Stimulated activated CD4-positive, alpha-beta T cell treated with anti-CD3 and anti-CD28 coated beads, TNF-alpha, amount 100 ng/mL, for 1 hour (primary cell): ENCODE results near the gene ZNF592.
"Not testable (repeated sequence)": the region's sequence is repeated elsewhere in the genome, so short reads cannot be mapped to it uniquely, and the experiment has no call there.

Experiments
- DNase-seq, 3 donors: peaks; one replicate each; pipeline ENCODE4 v3.0.0-alpha.2; 2020; ENCODE audit warnings: low read depth in 3 of 3, low spot score in 1 of 3

ZNF592 gene, protein sequence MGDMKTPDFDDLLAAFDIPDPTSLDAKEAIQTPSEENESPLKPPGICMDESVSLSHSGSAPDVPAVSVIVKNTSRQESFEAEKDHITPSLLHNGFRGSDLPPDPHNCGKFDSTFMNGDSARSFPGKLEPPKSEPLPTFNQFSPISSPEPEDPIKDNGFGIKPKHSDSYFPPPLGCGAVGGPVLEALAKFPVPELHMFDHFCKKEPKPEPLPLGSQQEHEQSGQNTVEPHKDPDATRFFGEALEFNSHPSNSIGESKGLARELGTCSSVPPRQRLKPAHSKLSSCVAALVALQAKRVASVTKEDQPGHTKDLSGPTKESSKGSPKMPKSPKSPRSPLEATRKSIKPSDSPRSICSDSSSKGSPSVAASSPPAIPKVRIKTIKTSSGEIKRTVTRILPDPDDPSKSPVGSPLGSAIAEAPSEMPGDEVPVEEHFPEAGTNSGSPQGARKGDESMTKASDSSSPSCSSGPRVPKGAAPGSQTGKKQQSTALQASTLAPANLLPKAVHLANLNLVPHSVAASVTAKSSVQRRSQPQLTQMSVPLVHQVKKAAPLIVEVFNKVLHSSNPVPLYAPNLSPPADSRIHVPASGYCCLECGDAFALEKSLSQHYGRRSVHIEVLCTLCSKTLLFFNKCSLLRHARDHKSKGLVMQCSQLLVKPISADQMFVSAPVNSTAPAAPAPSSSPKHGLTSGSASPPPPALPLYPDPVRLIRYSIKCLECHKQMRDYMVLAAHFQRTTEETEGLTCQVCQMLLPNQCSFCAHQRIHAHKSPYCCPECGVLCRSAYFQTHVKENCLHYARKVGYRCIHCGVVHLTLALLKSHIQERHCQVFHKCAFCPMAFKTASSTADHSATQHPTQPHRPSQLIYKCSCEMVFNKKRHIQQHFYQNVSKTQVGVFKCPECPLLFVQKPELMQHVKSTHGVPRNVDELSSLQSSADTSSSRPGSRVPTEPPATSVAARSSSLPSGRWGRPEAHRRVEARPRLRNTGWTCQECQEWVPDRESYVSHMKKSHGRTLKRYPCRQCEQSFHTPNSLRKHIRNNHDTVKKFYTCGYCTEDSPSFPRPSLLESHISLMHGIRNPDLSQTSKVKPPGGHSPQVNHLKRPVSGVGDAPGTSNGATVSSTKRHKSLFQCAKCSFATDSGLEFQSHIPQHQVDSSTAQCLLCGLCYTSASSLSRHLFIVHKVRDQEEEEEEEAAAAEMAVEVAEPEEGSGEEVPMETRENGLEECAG (N-terminal part only)

GRCh38 chr15:84748274-84749110 lies at the start of gene ZNF592:
Gene ZNF592 (plus strand): TSS chr15:84748592. CDS start chr15:84782676, 34,084 bp downstream.
- DNase-seq, result peak in 2 of 3 donors; percentile 65 to 75

DNA sequence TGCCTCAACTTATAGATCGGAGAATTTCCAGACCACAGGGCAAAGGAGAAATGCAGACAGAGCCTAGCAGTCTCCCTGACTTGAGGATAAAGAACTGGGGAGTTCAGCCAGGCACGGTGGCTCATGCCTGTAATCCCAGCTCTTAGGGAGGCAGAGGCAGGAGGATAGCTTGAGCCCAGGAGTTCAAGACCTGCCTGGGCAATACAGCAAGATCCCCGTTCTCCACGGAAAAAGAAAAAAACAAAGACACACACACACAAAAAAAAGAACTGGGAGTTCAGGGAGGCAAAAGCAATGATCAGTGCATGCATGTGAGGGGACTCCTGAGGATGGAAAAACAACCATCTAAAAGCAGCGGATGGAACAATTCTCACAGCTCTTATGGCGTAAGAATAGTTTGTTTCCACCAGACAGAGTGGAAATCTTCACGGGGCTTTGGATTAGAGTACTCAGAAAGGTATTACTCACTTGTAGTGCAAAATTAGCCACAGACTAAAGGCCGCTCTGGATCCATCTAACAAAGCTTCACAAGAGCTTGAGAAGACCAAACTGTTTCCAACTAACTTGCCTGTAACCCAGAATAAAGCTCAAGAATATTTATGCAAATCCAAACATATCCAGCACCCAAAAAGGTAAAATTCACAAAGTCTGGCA lies 48.7 kb upstream of the ZNF592 start:
- DNase-seq, result no peak

DNA sequence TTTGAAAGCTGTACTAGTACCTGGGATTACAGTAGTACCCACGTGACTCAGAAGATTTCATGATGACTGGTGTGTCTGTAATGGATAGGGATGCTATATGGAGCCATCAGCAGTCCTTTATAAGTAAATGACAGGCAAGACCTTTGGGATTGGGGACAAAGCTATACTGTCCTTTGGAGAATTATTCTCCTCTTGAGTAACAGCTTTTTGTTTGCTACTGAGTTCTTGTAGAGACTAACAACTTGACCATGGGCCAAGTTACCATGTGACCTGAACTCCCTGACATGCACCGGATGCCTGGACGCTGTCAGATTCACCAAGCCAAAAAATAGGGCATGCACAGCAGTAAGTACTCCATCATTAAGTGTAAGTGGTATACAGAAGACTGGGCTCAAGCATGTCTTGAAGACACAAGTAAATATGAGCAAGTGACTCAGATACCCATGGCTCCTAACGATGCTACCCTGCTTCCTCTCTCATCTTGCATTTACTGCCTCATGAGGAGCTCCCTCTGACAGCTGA lies 45.4 kb upstream of the ZNF592 start:
- DNase-seq, result no peak

- no peak for DNase-seq
These were observed 44.6 kb upstream of the ZNF592 start for GRCh38 chr15:84703808-84704207.

GRCh38 chr15:84714372-84714771 lies 34.0 kb upstream of the ZNF592 start:
- DNase-seq, result no peak

- no peak for DNase-seq
These were observed 33.6 kb upstream of the ZNF592 start for GRCh38 chr15:84714821-84715220.

GRCh38 chr15:84715441-84716035 lies 32.9 kb upstream of the ZNF592 start:
- peak in 1 of 3 donors; percentile 23 for DNase-seq

DNA sequence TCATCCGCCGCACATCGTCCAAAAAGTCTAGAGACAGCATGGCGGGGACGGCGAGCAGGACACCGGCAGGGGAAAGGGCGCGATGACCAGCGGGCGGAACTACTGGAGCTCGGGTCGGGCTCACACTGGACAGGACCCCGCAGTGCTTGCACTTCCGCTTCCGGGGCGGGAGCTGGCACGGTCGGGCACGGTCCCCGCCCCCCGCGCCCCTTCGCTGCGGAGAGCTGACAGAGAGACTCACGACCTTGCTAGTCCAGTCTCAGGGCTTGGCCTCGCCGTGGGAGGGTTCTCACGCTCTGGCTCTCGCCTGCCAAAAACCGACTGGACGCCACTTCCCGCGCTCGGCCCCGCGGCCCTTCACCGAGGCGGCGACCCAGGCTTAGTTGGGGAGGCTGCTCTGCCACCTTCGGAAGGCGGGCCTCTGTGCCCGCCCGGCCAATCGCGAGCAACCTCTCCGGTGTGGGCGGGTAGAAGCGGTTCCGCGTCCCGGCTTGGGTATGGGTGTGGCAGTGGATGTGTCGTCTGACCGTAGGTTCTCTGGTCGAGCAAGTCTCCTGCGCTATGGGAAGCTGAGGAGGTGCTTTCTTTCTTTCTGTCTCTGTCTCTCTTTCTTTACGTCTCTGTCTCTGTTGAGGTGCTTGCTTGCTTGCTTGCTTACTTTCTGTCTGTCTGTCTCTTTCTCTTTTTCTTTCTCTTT lies 32.2 kb upstream of the ZNF592 start, which contains the start of gene SEC11A:
TSS of gene SEC11A (minus strand) at position 104 of the 697 bp plus-strand sequence. CDS start at position 40, 64 bp downstream.
- peak; percentile 74 to 84 (median 77) for DNase-seq

DNA sequence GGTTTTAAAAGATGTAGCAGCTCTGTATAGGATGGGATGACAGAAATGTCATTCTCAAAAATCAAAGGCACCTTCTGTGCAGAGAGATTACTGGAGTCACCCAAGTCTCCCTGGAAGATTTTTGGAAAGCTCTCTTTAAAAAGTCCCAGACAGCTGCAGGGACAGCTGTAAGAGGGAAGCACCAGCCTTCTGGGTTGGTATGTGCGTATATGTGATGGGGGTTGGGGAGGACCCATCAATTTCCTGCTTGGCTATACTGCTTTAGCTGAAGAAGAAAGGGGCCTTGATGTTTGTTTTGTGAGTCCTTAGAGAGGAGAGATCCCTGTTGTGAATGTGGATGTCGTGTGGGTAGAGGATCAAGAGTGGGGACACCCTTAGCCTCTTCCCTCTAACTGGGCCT lies 27.0 kb upstream of the ZNF592 start:
- no peak for DNase-seq

- no peak for DNase-seq
These were observed 25.8 kb upstream of the ZNF592 start for GRCh38 chr15:84722628-84723027.

DNA sequence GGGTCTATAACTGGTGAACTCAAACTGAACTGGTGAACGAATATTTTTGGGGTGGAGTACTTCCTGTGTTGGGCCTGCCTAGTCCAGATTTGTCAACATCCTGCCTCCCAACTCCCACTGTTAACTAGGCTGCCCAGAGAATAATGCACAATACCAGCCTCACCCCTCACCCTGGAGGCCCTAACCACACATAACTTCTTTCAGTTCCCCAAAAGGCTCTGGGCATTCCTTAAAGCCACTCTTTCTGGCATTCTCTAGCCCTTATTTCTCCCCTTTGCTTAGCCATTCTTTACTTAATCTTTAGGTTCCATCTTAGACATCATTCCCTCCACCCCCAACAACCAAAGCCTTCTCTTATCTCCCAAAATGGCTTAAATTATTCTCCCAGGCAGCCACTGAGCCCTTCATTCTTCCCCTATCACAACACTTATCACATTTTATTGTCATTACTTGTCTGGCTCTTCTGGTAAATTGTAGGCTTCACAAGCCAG lies 23.3 kb upstream of the ZNF592 start:
- DNase-seq, result no peak

DNA sequence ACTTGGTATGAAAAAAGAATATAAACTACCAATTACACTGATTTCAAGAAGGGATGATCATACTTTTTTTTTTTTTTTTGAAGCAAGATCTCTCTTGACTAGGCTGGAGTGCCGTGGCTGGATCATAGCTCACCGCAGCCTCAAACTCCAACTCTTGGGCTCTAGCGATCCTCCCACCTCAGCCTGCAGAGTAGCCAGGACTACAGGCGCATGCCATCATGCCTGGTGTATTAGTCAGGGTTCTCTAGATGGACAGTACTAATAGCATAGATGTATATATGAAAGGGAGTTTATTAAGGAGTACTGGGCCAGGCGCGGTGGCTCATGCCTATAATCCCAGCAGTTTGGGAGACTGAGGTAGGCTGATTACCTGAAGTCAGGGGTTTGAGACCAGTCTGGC lies 21.0 kb upstream of the ZNF592 start:
- no peak for DNase-seq

DNA sequence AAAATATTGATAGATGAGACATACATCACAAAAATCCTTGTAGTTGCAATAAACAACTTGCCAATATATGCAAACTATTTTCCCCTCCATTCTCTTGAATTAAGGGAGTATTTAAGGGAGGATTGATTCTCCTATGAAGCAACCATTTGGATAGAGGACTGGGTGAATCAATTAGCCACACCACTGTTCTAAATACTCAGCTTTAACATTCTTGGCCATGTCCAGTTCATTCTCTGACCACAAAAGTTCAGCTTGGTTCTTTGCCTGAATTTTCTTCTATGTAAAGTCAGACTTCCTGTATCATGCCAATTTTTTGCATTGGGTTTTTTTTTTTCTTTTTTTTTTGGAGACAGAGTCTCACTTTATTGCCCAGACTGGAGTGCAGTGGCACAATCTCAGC lies 16.6 kb upstream of the ZNF592 start:
- DNase-seq, result no peak

- DNase-seq, result peak in 2 of 3 donors; percentile 29
These were observed 13.5 kb upstream of the ZNF592 start for GRCh38 chr15:84734794-84735479.

DNA sequence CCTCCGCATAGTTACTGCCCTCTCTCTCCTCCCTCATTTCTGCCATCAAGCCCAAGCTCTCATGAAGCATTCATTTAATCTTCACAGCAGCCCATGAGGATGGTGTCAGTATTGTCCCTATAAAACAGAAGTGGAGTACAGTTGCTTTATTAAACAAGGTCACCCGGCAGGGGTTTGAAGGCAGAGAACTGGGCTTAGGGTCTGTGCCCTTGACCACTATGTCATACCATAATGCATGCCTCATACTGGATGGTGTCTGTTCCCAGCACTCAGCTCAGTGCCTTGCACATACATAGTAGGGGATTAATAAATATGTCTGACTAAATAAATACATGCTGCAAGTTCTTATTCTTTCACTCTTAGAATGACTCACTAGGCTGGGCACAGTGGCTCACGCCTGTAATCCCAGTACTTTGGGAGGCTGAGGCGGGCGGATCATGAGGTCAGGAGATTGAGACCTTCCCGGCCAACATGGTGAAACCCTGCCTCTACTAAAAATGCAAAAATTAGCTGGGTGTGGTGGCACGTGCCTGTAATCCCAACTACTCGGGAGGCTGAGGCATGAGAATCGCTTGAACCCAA lies 12.8 kb upstream of the ZNF592 start:
- DNase-seq, result not testable (repeated sequence)

- DNase-seq, result peak in 1 of 3 donors; percentile 32
These were observed 12.0 kb upstream of the ZNF592 start for GRCh38 chr15:84736375-84736774.

DNA sequence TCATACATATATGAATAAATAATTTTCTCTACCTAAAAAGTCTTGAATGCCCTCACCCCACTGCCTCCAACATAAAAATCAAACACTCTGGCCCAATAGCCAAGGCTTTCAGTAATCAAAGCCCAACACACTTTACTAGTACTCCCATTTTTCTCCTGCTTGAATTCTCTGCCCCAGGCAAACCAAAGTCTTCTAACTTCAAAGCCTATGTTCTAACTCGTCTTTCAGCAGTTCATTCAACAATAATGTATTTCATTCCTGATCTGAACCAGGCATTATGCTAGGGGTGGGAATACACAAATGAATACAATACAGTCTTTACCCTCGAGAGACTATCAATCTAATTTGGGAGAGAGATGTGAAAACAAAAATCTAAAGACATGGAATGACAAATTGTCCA lies 11.4 kb upstream of the ZNF592 start:
- DNase-seq, result no peak
